ENCODE results near the gene SKIC3. TPM values are rescaled to one million over a fixed set of nuclear protein-coding genes. Genes with fewer than 3 reads are reported as not detected.

Gene SKIC3
- total RNA-seq, 1 donor from 2014 or later = 116 TPM

DNA sequence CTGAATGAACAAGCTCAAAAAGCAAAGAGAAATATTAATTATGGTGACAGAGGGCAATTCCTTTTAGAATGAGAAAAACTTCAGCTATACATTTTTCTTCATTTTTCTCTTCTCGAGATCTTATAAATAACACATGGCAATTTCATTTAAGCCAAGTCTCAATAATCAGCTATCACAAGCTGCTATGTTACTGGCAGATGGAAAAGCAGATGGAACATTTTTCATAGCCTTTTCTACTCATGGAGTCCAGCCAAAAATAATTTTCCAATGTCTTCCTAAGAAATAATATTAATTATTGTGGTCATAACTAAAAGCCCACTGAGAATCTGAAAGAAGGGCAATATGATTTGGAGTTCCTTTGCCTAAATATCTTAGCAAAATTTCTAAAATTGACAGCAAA, 35.6 kb downstream of the SKIC3 start:
- Mint-ChIP-seq H3K27me3 (ENCODE audit: low read depth) (no peaks in the 10 kb centered on the region), H3K27ac (ENCODE audit: unreplicated experiment) (no peak overlapping the region), H3K4me3 (ENCODE audit: unreplicated experiment) (no peak overlapping the region), H3K9me3 (ENCODE audit: low read depth) (no peaks in the 10 kb centered on the region), H3K4me1 (ENCODE audit: low read depth) (peaks cover 13% of the 10 kb centered on the region), H3K36me3 (ENCODE audit: low read depth) (peaks cover 19% of the 10 kb centered on the region)
- no peak for DNase-seq (ENCODE audit: low spot score)
- TF ChIP-seq, protein P1, sequence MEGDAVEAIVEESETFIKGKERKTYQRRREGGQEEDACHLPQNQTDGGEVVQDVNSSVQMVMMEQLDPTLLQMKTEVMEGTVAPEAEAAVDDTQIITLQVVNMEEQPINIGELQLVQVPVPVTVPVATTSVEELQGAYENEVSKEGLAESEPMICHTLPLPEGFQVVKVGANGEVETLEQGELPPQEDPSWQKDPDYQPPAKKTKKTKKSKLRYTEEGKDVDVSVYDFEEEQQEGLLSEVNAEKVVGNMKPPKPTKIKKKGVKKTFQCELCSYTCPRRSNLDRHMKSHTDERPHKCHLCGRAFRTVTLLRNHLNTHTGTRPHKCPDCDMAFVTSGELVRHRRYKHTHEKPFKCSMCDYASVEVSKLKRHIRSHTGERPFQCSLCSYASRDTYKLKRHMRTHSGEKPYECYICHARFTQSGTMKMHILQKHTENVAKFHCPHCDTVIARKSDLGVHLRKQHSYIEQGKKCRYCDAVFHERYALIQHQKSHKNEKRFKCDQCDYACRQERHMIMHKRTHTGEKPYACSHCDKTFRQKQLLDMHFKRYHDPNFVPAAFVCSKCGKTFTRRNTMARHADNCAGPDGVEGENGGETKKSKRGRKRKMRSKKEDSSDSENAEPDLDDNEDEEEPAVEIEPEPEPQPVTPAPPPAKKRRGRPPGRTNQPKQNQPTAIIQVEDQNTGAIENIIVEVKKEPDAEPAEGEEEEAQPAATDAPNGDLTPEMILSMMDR (IDR thresholded peaks at IDR 0.05) = no peak

DNA sequence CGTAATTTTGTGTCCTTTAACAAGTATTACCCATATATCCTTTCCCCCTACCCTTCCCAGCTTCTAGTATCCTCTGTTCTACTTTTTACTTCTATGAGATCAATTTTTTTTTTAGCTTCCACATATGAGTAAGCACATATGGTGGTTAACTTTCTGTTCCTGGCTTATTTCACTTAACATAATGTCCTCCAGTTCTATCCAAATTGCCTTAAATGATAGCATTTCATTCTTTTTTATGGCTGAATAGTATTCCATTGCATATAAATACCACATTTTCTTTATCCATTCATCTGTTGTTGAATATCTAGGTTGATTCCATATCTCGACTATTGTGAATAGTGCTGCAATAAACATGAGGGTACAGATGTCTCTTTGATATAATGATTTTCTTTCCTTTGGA, 36.4 kb downstream of the SKIC3 start:
- Mint-ChIP-seq H3K36me3 (ENCODE audit: low read depth) (peaks cover 24% of the 10 kb centered on the region), H3K9me3 (ENCODE audit: low read depth) (no peaks in the 10 kb centered on the region), H3K27me3 (ENCODE audit: low read depth) (no peaks in the 10 kb centered on the region), H3K27ac (ENCODE audit: unreplicated experiment) (no peak overlapping the region), H3K4me1 (ENCODE audit: low read depth) (peaks cover 13% of the 10 kb centered on the region), H3K4me3 (ENCODE audit: unreplicated experiment) (no peak overlapping the region)
- no peak for DNase-seq (ENCODE audit: low spot score)
- TF ChIP-seq, protein P1 (IDR thresholded peaks at IDR 0.05) = no peak

- DNase-seq (ENCODE audit: low spot score) = no peak
- H3K36me3 Mint-ChIP-seq (ENCODE audit: low read depth) = peaks cover 51% of the 10 kb centered on the region
- no peaks in the 10 kb centered on the region for H3K27me3 Mint-ChIP-seq (ENCODE audit: low read depth)
- no peaks in the 10 kb centered on the region for H3K9me3 Mint-ChIP-seq (ENCODE audit: low read depth)
- H3K27ac Mint-ChIP-seq (ENCODE audit: unreplicated experiment) = no peak overlapping the region
- peaks cover 8% of the 10 kb centered on the region for H3K4me1 Mint-ChIP-seq (ENCODE audit: low read depth)
- TF ChIP-seq, protein P1 (IDR thresholded peaks at IDR 0.05) = no peak
- no peak overlapping the region for H3K4me3 Mint-ChIP-seq (ENCODE audit: unreplicated experiment)
These were observed 43.2 kb downstream of the SKIC3 start for GRCh38 chr5:95511606-95512005.

GRCh38 chr5:95508550-95508949, 46.2 kb downstream of the SKIC3 start:
- TF ChIP-seq, protein P1 (IDR thresholded peaks at IDR 0.05) = no peak
- DNase-seq (ENCODE audit: low spot score) = no peak
- no peaks in the 10 kb centered on the region for H3K27me3 Mint-ChIP-seq (ENCODE audit: low read depth)
- peaks cover 42% of the 10 kb centered on the region for H3K36me3 Mint-ChIP-seq (ENCODE audit: low read depth)
- no peaks in the 10 kb centered on the region for H3K9me3 Mint-ChIP-seq (ENCODE audit: low read depth)
- no peak overlapping the region for H3K4me3 Mint-ChIP-seq (ENCODE audit: unreplicated experiment)
- peaks cover 8% of the 10 kb centered on the region for H3K4me1 Mint-ChIP-seq (ENCODE audit: low read depth)
- H3K27ac Mint-ChIP-seq (ENCODE audit: unreplicated experiment) = no peak overlapping the region

Other genes with a start within 250 kb of the SKIC3 start
- not detected in 3 replicates for gene FAM81B, start 163.6 kb downstream of the SKIC3 start, total RNA-seq
- gene ARSK, start 124 bp upstream of the SKIC3 start, total RNA-seq = 10.0 to 10.7 TPM (median 10.4 TPM) in 3 replicates
- gene GPR150, start 65.1 kb upstream of the SKIC3 start, total RNA-seq = 0.33 to 0.42 TPM in 2 of 3 replicates, not detected in the other
- gene RFESD, start 91.8 kb upstream of the SKIC3 start, total RNA-seq = 0.97 to 1.9 TPM (median 1.7 TPM) in 3 replicates
- 0.67 to 1.7 TPM (median 1.1 TPM) in 3 replicates for gene SPATA9, start 128.0 kb upstream of the SKIC3 start, total RNA-seq
- gene RHOBTB3, start 176.4 kb upstream of the SKIC3 start, total RNA-seq = 67.1 to 75.4 TPM (median 75.2 TPM) in 3 replicates

All from chondrocyte (in vitro differentiated cells).